Measurements from ENCODE around the gene MTSS2.
"Not testable (repeated sequence)": the region's sequence is repeated elsewhere in the genome, so short reads cannot be mapped to it uniquely, and the experiment has no call there.

The MTSS2 gene

DNA sequence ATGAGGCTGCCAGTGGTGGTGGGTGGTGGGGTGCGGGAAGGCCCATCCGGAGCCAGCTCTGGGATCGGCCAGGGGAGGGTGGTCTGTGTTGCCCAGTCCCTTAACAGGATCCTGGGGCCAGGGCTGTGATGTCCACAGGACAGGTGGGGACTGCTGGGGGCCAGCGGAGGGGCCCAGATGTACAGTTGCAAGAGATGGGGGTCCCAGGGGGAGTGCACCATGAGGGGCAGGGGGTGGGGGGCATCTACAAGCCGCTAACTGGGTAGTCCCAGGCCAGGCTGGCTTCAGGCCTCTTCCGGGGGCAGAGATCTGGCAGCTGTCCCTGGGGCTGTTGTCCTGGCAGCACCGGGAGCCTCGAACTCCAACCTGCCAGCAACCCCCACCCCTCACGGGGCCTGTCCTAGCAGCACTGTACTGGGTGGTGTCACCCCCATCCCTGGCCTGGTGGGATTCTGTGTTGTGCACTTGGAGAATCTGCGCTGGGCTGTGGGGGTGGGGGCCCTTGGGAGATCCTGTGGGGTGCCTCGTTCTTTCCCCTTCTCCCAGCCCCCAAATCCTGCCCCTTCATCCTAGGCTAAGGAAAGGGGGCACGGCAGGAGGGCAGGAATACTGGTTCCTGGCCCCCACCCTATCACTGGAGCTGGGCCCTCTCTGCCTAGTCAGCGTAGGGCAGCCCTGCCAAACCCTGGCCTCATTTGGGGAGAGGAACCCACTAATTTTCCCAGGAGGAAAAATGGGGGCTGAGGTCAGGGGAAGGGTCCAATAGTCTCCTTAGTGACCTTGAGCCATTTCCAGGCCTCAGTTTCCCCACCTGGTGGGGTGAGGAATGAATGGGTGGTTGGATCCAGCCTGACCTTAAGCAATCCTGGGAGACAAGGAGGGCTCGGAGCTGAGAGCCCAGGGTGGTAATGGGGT is 1.4 kb downstream of the MTSS2 start:
- DNase-seq, result no peak

DNA sequence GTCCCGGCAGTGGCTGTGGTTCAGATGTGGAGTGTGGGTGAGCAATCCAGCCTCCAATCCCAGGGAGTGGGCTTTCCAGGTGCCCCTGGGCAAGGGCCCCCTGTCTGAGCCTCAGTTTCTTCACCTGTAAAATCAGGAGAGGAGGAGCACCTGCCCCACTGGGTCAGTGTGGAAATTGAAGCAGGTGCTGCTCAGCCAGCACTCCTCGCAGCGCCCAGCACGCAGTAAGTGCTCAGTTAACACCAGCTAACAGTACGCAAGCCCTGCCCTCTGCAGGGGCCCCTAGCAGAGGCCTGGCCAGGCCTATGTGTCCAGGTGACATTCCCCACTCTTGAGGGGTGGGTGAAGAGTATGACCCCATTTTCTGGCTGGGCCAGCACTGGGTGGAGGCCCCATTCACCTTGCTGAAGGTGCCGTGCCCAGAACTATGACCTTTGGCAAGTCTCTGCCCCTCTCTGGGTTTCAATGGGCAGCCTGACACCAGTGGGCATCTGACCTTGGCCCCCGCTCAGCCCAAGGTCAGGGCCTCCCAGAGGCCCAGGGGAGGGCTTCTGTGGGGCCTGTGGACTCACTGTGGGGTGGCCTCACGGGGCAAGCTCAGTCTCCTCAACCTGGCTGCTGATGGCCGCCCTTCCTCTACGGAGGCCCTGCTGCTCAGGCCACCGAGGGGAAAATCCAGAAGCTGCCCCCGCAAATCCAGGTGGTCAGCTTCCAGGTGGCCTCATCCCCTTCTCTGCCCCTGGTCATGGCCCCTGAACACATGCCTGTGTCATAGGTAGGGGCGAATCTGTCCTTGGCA is 2.5 kb downstream of the MTSS2 start:
- DNase-seq, result no peak

DNA sequence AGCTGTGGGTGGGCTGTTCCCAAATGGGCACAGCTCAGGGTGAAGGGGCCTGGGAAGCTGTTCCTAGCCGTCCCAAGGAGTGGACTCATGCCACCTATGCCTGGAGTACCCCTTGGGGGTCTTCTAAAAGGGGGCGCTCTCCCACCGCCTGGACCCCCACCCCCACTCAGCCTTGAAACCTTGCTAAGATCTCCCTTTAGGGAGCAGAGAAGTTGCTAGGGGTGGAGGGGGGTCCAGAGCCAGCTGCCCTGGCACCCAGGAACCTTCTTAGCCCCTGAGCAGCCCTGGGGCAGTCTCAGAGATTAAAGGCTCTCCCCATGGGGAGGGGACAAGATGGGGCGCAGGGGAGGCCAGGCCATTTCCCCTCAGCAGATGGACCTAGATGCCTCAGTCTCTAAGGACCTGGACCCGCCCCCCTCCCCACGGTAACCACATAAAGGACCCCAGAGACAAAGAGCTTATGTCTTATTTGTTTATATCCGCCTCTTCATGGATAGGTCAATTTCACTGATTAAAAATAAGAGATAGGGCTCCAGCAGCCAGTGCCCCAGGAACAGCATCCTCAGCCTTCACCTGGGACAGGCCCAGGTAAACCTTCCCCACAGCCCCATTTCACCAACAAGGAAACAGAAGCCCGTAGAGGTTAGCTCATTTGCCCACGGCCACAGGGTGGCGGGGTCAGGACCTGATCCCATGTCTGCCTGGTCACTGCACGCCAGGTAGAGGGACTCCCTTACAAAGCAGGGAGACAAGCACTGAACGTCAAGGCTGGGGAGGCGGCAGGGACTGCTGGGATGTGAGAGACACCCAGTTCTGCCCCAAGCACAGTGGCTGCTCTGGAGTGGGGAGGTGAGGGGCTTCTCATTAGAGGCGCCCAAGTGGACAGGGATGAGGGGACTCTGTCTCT is 3.4 kb downstream of the MTSS2 start:
- no peak for DNase-seq

DNA sequence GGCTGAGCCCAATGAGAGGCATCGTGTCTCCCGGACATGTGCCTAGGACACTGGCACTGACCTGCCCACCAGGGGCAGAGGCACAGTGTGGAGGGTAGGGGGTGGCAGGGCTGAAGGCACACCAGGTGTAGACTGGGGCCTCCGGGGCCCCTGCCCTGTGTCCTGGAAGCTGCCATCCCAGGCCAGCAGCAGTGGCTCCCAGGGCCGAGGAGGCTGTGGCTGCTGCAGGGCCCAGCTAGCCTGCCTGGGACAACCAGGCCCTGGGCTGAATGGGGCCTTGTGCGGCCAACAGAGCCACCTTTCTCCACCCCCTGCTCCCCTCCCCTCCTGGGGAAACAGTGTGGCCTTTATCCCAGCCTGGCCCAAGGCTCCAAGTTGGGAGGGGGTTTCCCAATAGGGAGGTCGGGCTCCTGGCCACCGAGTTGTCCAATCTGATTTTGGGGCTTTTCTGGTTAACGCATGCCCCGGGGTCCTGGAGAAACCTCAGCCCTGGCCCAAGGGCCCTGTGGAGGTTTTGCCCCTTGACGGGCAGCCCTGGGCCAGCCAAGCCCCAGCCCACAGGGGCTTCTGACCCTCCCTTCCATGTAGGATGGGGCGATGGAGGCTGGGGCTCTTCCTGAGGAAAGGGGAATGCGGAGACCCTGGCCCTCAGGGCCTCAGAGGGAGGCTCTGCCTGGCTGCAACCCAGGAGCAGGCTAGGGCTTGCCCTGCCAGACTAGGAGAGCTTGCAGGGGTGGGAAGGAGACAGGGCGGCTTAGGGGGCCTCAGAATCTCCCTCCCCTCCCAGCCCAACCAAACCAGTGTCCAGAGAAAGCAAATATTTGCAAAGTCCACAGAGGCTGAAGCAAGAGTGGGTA is 4.2 kb downstream of the MTSS2 start:
- no peak for DNase-seq

DNA sequence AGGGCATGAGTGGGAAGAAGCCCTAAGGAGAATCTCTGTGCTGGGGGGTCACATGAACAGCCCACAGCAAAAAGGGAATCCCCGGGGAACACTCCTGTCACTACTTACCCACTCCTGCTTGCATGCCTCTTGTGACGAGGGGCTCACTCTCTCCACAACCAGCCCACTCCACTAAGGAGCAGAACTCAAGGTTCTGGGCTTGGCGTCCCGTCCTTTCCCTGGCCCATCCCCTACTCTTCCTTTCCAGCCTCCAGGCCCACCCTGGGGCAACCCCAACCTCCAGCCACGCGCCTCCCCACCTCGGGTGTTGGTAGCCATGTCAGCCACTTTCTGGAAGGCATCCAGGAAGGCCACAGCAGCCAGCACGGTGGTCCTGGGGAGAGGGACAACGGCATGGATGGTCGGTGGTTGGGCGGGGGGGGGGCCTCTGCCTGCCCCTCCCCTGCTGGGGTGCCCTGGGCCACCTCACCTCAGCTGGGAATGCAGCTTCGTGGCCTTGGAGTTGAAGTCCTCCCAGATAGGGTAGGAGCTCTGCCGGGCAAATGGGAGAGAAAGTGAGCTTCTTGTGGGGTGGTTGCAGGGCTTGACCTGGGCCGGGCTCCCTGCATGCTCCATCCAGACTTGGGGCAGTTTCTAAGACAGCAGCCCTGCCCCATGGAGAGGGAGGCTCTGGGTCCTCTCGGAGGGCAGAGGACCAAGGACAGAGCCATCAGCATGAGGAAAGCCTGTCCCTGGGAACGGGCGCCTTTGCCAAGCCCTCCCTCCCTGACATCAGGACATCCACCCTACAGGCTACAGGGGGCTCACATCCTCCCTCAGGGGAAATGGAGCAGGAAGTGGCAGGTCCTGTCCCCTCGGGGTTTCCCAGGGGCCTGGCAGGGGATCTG is 5.1 kb downstream of the MTSS2 start:
- DNase-seq, result no peak

DNA sequence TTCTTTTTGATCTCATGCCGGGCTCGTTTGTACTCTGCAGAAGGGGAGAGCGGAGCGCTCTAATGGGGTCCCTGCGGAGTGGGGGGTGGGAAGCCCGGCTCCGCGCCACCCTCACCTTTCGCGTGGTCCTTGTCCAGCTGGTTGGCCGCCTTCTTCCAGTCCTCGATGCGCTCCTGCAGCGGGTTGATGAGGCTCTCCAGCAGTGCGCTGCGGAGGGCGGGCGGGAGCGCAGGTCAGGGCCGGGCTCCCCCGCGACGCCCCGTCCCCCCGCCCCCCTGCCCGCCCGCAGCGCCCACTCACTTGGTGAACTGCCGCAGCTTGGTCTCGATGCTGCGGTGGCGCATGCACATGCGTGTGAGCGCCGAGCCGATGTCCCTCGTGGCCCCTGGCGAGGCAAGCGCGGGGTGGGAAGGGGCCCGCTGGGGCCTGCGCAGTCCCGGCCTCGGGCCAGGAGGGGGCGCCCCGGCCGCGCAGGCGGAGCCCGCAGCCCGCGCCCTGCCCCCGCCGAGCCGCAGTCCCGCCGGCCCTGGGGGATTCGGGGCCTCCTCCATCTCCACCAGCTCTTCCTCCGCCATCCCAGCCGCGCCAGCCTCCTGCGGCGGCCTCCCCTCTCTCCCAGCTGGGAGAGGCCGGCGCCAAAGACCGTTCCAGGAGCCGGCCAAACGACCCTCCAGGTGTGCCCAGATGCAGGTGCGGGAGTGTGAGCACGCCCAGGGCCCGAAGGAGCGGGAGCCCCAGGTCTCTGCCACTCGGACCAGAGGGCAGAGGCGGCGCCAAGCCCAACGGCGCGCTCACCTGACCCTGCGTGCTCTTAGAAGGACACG is 6.0 kb downstream of the MTSS2 start:
- no peak for DNase-seq

DNA sequence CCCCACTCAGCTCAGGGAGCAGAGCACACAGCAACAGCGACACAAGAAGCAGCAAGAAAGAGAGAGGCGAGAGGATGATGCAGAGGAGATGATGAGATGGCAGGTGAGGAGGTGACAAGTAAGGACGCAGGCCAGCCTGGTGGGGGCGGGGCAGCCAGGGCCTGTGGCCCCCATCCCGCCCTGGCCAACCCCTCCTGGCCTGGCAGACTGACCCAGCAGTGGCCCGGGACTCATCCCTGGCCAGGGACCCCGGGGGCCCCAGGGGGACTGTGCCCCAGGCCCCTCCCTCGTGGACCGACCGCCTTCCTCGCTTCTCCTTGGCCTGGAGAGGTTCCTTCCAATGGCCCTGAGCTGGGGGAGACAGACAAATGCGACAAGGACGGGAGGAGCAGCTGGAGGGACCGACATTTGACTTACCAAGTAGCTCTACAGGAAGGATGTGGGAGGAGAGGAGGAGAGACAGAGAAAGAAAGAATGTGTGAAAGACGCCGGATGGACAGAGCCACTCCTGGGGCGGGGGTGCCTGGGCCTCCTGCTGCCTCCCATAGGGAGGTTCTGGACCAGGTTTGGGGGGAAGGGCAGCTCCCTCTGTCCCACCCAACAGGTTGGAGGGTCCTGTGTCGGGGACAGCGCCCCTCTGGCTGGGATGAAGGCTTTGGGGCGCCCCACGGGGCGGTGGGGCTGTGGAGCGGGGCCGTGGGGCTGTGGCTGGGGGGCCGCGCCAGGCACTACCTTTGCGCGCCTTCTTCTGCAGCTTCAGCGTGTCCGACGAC is 6.8 kb downstream of the MTSS2 start:
- no peak for DNase-seq

DNA sequence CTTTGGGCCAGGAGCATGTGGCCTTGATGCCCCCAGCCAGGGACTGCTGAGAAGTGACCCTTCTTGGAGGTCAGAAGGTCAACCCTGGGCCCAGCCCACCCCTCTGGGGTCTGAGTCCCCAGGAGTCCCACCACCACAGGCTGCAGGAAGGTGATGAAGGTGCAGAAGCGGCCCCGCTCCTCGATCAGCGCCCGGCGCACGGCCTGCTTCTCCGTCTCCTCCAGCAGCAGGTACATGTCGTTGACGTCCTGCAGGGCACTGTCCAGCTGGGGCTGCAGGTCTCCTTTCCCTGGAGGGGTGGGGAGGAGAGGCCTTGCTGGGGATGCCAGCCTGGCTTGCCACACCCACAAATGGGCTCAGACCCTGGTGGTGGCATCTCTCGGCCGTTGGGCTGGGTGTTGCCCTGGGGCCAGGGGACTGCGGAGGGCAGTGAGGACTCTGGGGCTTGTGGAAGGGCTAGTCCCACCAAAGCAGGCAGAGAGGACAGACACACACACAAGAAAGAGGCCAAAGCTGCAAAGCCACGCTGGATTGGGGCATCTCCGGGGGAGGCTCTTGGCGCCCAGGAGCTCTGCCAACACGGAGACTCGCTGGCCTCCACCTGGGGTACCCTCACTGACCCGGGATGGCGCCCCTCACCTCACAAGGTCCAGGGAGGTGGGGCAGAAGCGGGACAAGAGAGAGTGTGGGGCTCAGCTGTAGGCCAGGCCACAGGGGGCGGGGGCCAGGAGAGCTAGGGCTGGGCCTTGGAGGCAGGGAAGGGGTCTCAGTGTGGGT is 7.5 kb downstream of the MTSS2 start:
- DNase-seq, result no peak

DNA sequence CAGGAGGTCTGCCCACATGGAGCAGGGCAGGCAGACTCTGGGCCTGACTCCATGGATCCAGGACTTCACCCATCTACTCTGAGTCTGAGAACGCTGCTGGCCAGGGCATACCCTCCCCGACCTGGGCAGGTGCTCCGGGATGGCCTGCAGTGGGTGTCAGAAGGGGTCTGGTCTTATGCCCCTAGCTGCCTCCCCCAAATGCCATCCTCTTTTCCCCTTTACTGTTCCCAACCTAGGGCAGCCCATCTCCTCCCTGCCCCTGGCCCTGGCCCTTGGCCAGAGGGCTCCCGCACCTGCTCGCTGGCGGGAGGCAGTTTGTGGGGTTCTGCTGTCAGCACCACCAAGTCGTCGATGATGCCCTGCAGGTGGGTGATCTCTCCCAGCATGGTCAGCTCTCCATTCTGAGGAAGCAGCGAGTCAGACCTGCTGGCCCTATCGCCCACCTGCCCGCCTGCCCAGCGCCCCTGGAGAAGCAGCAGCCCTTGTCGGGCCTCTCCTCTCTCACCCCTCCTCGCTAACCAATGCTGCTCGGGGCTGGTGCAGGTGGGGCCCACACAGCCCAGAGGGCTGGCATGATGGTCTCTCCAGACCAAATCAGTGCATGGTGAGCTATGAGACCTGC is 8.2 kb downstream of the MTSS2 start:
- DNase-seq, result no peak

DNA sequence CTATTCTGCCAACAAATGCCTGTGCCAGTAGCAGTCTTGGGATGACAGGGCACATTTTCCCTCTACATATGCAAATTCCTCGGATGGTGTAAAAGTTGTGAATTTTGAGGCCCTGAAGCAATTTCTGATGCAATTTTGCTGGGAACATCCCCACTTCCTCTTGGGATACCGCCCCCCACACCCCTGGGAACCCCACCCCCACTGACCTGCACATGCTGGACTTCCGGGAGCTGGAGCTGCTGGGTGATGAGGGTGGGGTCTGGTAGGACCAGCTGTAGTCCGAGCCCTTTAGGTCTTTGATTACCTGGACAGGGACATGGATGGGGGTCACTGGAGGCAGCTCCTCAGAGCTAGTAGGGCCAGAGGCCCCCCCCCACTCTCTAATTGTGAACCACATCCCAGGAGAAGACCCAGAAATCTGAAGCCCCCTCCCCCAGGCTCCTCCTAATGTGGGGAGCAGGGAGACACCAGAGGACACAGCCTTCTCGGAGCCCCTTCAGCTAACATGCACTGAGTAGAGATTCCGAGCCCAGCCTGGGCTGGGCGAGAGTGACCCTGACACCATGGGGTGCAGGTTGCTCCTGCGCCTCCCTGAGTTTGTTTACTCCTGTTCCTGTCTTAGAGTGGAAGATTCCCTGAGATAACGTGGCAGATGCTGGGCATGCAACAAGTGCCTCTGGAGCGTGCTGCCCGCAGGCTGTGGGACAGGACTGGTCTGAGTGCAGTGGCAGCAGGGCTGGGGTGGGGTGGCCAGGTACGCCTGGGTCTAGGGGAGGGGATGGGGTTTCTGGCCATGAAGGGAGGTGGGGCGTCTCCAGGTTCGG is 9.0 kb downstream of the MTSS2 start:
- no peak for DNase-seq

DNA sequence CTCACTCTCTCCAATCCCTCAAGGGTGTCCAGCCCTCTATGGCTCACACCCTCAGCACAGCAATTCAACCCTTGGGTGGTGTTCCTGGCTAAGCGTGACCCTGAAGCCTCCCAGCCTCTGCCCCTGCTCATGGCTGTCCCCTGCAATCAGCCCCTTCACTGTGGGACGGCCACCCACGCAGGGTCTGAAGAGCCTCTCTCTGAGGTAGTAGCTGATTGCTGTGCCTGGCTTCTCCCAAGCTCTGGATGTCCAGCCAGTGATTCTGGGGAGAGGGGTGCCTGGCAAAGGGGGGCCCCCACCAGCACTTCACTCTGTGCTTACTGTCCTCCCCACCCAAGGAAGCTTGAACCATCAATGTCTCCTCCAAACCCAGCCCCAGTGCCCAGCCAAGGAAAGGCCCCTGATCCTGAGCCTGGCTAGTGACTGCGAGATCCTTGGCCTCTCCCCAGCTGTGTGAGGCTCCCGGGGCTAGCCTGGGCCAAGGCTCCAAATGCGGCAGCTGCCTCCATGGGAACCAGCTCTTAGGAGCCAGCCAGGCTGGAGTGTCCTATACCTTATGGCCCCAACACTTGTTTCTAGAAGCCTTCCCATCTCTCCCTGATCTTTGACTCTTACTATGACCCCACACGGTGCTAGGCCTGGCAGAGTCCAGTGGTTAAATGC is 9.9 kb downstream of the MTSS2 start:
- no peak for DNase-seq

DNA sequence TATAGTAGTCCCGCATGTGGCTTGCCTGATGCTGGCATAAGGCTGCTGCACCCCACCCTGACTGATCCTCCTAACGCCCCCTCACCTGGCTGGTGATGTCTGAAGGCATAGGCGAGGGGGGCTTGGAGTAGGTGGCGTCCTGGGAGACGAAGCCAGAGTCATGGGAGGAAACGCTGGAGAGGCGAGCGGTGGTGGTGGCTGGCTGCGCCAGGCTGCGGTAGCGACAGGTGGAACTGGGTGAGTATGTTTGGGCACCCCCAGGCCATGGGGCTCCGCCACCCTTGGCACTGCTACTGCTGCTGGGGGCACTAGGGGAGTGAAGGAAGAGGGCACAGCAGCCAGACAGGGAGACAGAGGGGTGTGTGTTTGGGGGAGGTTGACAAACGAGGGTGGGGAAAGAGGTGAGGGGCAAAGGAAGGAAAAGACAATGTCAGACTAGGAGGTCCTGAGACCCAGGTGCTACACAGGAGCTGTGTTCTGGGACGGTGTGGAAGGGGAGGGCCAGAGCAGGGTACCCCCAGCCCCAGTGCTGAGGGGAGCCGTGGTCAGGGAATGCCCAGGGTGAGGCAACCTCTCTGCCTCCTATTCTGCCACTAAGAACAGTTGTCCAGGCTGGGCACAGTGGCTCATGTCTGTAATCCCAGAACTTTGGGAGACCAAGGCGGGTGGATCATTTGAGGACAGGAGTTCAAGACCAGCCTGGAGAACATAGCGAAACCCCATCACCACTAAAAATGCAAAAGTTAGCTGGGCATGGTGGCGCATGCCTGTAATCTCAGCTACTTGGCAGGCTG is 11.4 kb downstream of the MTSS2 start:
- DNase-seq, result no peak

DNA sequence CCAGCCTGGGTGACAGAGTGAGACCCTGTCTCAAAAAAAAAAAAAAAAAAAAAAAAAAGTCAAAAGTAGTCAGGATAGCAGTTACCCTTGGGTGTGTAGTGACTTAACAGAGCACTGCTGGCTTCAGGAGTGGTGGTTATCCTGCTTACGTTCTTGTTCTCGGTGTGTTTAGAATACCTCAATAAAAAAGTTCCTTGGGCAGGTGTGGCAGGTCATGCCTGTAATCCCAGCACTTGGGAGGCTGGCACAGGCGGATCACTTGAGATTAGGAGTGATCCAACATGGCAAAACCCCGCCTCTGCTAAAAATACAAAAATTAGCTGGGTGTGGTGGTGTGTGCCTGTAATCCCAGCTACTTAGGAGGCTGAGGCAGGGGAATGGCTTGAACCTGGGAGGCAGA is 14.9 kb downstream of the MTSS2 start:
- not testable (repeated sequence) for DNase-seq

DNA sequence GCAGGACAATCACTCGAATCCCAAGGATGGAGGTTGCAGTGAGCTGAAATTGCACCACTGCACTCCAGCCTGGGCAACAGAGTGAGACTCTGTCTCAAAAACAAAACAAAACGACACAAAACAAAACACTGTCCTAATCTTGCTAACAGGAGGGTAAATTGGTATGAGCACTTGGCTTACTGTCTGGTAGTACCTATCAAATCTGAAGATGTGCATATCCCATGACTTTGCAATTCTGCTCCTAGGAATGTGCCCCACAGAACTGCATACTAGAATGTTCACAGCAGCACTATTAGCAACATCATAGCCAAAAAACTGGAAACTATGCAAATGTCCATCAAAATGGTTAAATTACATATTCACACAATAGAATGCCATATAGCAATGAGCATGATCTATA is 15.7 kb downstream of the MTSS2 start:
- DNase-seq, result no peak
